Measurements from ENCODE around the gene NEUROD2.

- no peak for TF ChIP-seq CTCF (IDR thresholded peaks at IDR 0.05)
- no peak for TF ChIP-seq POLR2A (IDR thresholded peaks at IDR 0.05)
- no peak for TF ChIP-seq POLR2AphosphoS5 (IDR thresholded peaks at IDR 0.05)
Observed at GRCh38 chr17:39622380-39623006, 14.8 kb upstream of the NEUROD2 start.

Data from prostate gland (tissue), 2 donors.